CD4-positive, alpha-beta T cell treated with Interleukin-6 at 100 ng/mL for 8 hours (primary cell): Measurements from ENCODE around the gene CSF3R.

Experiments
- DNase-seq: peaks from one replicate; pipeline ENCODE4 v3.0.0-alpha.2; 2020; ENCODE audit warnings: mixed read lengths, low spot score

CSF3R gene

GRCh38 chr1:36419569-36419968 is 63.1 kb downstream of the CSF3R start:
- no peak for DNase-seq

- no peak for DNase-seq
Measured at GRCh38 chr1:36419140-36419539, 63.6 kb downstream of the CSF3R start.

GRCh38 chr1:36417931-36418330 is 64.8 kb downstream of the CSF3R start:
- DNase-seq = no peak
